ENCODE results near the gene EEF1AKMT4.

EEF1AKMT4 gene

GRCh38 chr3:184305577-184305976, 56.1 kb downstream of the EEF1AKMT4 start:
- DNase-seq, result no peak

GRCh38 chr3:184306341-184306972, 57.0 kb downstream of the EEF1AKMT4 start:
- DNase-seq, result no peak

- no peak for DNase-seq
Observed at GRCh38 chr3:184307915-184308314, 58.4 kb downstream of the EEF1AKMT4 start.
